GM12892 (cell line): ENCODE measurements around the gene IGFL3.

Experiments used
- POLR2A ChIP-seq: IDR thresholded peaks from 2 replicates; pipeline ENCODE4 v1.6.1; 2011; ENCODE audit warnings: low read depth, low read length, control low read depth
- POLR2AphosphoS5 ChIP-seq: IDR thresholded peaks from 2 replicates; pipeline ENCODE4 v1.6.1; 2011; ENCODE audit warnings: low read depth, low read length, control low read depth

GRCh38 chr19:46082728-46083050, 41.8 kb downstream of the IGFL3 start:
- no peak for TF ChIP-seq POLR2AphosphoS5
- TF ChIP-seq POLR2A = no peak
